H9 (cell line): Measurements from ENCODE around the gene AGO3. TPM values are rescaled to one million over a fixed set of nuclear protein-coding genes. Genes with fewer than 3 reads are reported as not detected.
A peak's percentile ranks its signal among the peaks of the same experiment; 100 is the strongest.

Source experiments
- DNase-seq: peaks from one replicate; pipeline ENCODE4 v3.0.0-alpha.2; 2017
- H2AFZ ChIP-seq: one replicate; pipeline ENCODE4 v1.6.1; 2013; ENCODE audit warnings: mild to moderate bottlenecking, low read length, control low read depth, moderate library complexity
- H2AK5ac ChIP-seq: 2 replicates; pipeline ENCODE4 v1.6.1; 2013; ENCODE audit warnings: low read length, control low read depth, mixed read lengths; ENCODE audit not compliant: insufficient read length
- H2BK120ac ChIP-seq: one replicate; pipeline ENCODE4 v1.6.1; 2013; ENCODE audit warnings: low read depth, mild to moderate bottlenecking, low read length, control low read depth, inconsistent platforms; ENCODE audit not compliant: poor library complexity, severe bottlenecking
- H2BK12ac ChIP-seq: 2 replicates; pipeline ENCODE4 v1.6.1; 2013; ENCODE audit warnings: low read length, control low read depth, mixed read lengths, low read depth; ENCODE audit not compliant: insufficient read length
- H2BK15ac ChIP-seq: 2 replicates; pipeline ENCODE4 v1.6.1; 2013; ENCODE audit warnings: low read depth, low read length, control low read depth
- H2BK20ac ChIP-seq: one replicate; pipeline ENCODE4 v1.6.1; 2013; ENCODE audit warnings: low read depth, mild to moderate bottlenecking, low read length, control low read depth, inconsistent platforms; ENCODE audit not compliant: poor library complexity, severe bottlenecking
- H2BK5ac ChIP-seq: 2 replicates; pipeline ENCODE4 v1.6.1; 2013; ENCODE audit warnings: low read length, control low read depth, mixed read lengths; ENCODE audit not compliant: insufficient read length
- H3K14ac ChIP-seq: 2 replicates; pipeline ENCODE4 v1.6.1; 2013; ENCODE audit warnings: low read length, control low read depth; ENCODE audit not compliant: insufficient read depth
- H3K18ac ChIP-seq: 2 replicates; pipeline ENCODE4 v1.6.1; 2013; ENCODE audit warnings: low read depth, mild to moderate bottlenecking, mixed read lengths, low read length, control low read depth; ENCODE audit not compliant: insufficient read length
- H3K23ac ChIP-seq: 2 replicates; pipeline ENCODE4 v1.6.1; 2013; ENCODE audit warnings: low read length, control low read depth, mixed read lengths, low read depth; ENCODE audit not compliant: insufficient read length
- H3K23me2 ChIP-seq: 2 replicates; pipeline ENCODE4 v1.6.1; 2013; ENCODE audit warnings: low read depth, mild to moderate bottlenecking, mixed read lengths, low read length, control low read depth; ENCODE audit not compliant: insufficient read length, poor library complexity, severe bottlenecking
- H3K27ac ChIP-seq: 2 replicates; pipeline ENCODE4 v1.5.1; 2013; ENCODE audit warnings: low read length, control low read depth, mixed read lengths, low read depth; ENCODE audit not compliant: insufficient read length
- H3K27me3 ChIP-seq: 2 replicates; pipeline ENCODE4 v1.6.1; 2013; ENCODE audit warnings: low read length, control low read depth, inconsistent platforms; ENCODE audit not compliant: insufficient read depth
- H3K4ac ChIP-seq: 2 replicates; pipeline ENCODE4 v1.6.1; 2013; ENCODE audit warnings: low read depth, mild to moderate bottlenecking, control low read depth, inconsistent platforms, low read length, moderate library complexity
- H3K4me1 ChIP-seq: 2 replicates; pipeline ENCODE4 v1.6.1; 2013; ENCODE audit warnings: low read length, control low read depth, inconsistent platforms; ENCODE audit not compliant: insufficient read depth
- H3K4me2 ChIP-seq: 2 replicates; pipeline ENCODE4 v1.6.1; 2013; ENCODE audit warnings: low read length, control low read depth, mixed read lengths; ENCODE audit not compliant: insufficient read length, insufficient read depth
- H3K56ac ChIP-seq: 2 replicates; pipeline ENCODE4 v1.6.1; 2013; ENCODE audit warnings: low read depth, mild to moderate bottlenecking, mixed read lengths, low read length, control low read depth; ENCODE audit not compliant: insufficient read length
- H3K79me1 ChIP-seq: 2 replicates; pipeline ENCODE4 v1.6.1; 2013; ENCODE audit warnings: low read depth, mild to moderate bottlenecking, moderate library complexity, low read length, control low read depth, inconsistent platforms; ENCODE audit not compliant: insufficient read depth, poor library complexity, severe bottlenecking
- H3K79me2 ChIP-seq: 2 replicates; pipeline ENCODE4 v1.6.1; 2013; ENCODE audit warnings: low read length, control low read depth, inconsistent platforms; ENCODE audit not compliant: insufficient read depth
- H3K9ac ChIP-seq: 2 replicates; pipeline ENCODE4 v1.6.1; 2013; ENCODE audit warnings: low read length, control low read depth, mixed read lengths; ENCODE audit not compliant: insufficient read length; ENCODE audit errors: extremely low read depth
- H3K9me3 ChIP-seq: one replicate; pipeline ENCODE4 v1.6.1; 2013; ENCODE audit warnings: low read depth, low read length, inconsistent platforms; ENCODE audit not compliant: control insufficient read depth
- H3T11ph ChIP-seq: one replicate; pipeline ENCODE4 v1.6.1; 2013; ENCODE audit warnings: mild to moderate bottlenecking, low read length, control low read depth, inconsistent platforms
- H4K20me1 ChIP-seq: one replicate; pipeline ENCODE4 v1.6.1; 2013; ENCODE audit not compliant: control insufficient read depth, insufficient read length, insufficient read depth
- H4K5ac ChIP-seq: 2 replicates; pipeline ENCODE4 v1.6.1; 2013; ENCODE audit warnings: low read depth, mild to moderate bottlenecking, mixed read lengths, low read length, control low read depth; ENCODE audit not compliant: insufficient read length
- H4K8ac ChIP-seq: replicated peaks from 2 replicates; pipeline ENCODE4 v1.6.1; 2013; ENCODE audit warnings: low read length, control low read depth, mixed read lengths, low read depth; ENCODE audit not compliant: insufficient read length
- H4K91ac ChIP-seq: 2 replicates; pipeline ENCODE4 v1.6.1; 2013; ENCODE audit warnings: low read depth, mild to moderate bottlenecking, moderate library complexity, mixed read lengths, low read length, control low read depth; ENCODE audit not compliant: insufficient read length
- H3K27ac Mint-ChIP-seq, 3 experiments: 2 replicates in 2 of 3; 3 replicates in 1 of 3; pipeline ENCODE4 v1.8.0; 2020 to 2021; ENCODE audit warnings: mixed read lengths in 3 of 3, mild to moderate bottlenecking in 1 of 3, moderate library complexity in 1 of 3
- H3K27me3 Mint-ChIP-seq: 2 replicates; pipeline ENCODE4 v1.8.0; 2021; ENCODE audit warnings: low read depth, mild to moderate bottlenecking, moderate library complexity, mixed read lengths
- H3K36me3 Mint-ChIP-seq, 3 experiments: 2 replicates in 2 of 3; 3 replicates in 1 of 3; pipeline ENCODE4 v1.8.0; 2020 to 2021; ENCODE audit warnings: low read depth in 3 of 3, mixed read lengths in 3 of 3; ENCODE audit not compliant: insufficient read depth in 1 of 3
- H3K4me1 Mint-ChIP-seq, 2 experiments: 2 replicates each; pipeline ENCODE4 v1.8.0; 2020; ENCODE audit warnings: mixed read lengths in 2 of 2
- H3K4me3 Mint-ChIP-seq, 2 experiments: 2 replicates in 1 of 2; 3 replicates in 1 of 2; pipeline ENCODE4 v1.8.0; 2020 to 2021; ENCODE audit warnings: mild to moderate bottlenecking in 2 of 2, mixed read lengths in 2 of 2, moderate library complexity in 1 of 2
- H3K9me3 Mint-ChIP-seq, 2 experiments: 2 replicates in 1 of 2; 3 replicates in 1 of 2; pipeline ENCODE4 v1.8.0; 2020; ENCODE audit warnings: mild to moderate bottlenecking in 2 of 2, mixed read lengths in 2 of 2, moderate library complexity in 1 of 2
- CTCF ChIP-seq: fragments of 200-600 bp; sonication (generic); conservative IDR thresholded peaks from 3 replicates; pipeline ENCODE4 v1.8.0; 2021; ENCODE audit warnings: antibody characterized with exemption, mild to moderate bottlenecking
- WGBS: extraction: QIAGEN DNeasy Blood & Tissue Kit; methylation state at CpG from one replicate; pipeline ENCODE4 v1.1.7; 2013; ENCODE audit warnings: missing lambda C conversion rate, low lambda C conversion rate, mixed read lengths; ENCODE audit not compliant: insufficient read length; ENCODE audit errors: extremely low coverage; 5-methylcytosine and 5-hydroxymethylcytosine counted together
- total RNA-seq: library from RNA; stranded (reverse); gene quantifications from 2 replicates; pipeline ENCODE4 v1.2.1, GENCODE V29; 2021

AGO3 gene
- total RNA-seq, 1 experiment from 2014 or later = 27.0 TPM

GRCh38 chr1:35932158-35932636, 1.3 kb downstream of the AGO3 start:
- Histone ChIP-seq H2BK12ac (no peak overlapping the region), H3K9me3 (no peaks in the 10 kb centered on the region), H4K91ac (no peak overlapping the region), H3K79me2 (peaks cover 18% of the 10 kb centered on the region; the same call in 1 of the 2 replicates), H3K14ac (no peak overlapping the region), H3K4ac (no peak overlapping the region), H3K23ac (no peak overlapping the region), H3K79me1 (no peaks in the 10 kb centered on the region), H4K8ac (no peak overlapping the region), H3K9ac (no peak overlapping the region), H4K20me1 (no peaks in the 10 kb centered on the region), H2BK15ac (no peak overlapping the region), H3K4me2 (peak overlapping the region; percentile 97), H2BK5ac (no peak overlapping the region), H3K4me1 (no peaks in the 10 kb centered on the region), H3K27me3 (no peaks in the 10 kb centered on the region), H4K5ac (no peak overlapping the region), H2AFZ (no peak overlapping the region), H3K18ac (no peak overlapping the region), H3K56ac (no peak overlapping the region), H2BK120ac (no peak overlapping the region), H3T11ph (no peak overlapping the region), H3K27ac (no peak overlapping the region), H3K23me2 (peaks cover 11% of the 10 kb centered on the region), H2BK20ac (no peak overlapping the region), H2AK5ac (no peak overlapping the region)
- no peak for DNase-seq
- Mint-ChIP-seq H3K4me3 (peak overlapping the region; percentile 94 to 98), H3K4me1 (peaks cover 28 to 32% of the 10 kb centered on the region in 2 experiments), H3K27me3 (no peaks in the 10 kb centered on the region; the same call in 1 of the 2 replicates), H3K36me3 (peaks cover 0 to 7% (median 2%) of the 10 kb centered on the region in 3 experiments; a peak in 3 of 7 replicates), H3K9me3 (no peaks in the 10 kb centered on the region), H3K27ac (no peak overlapping the region)
- TF ChIP-seq CTCF = no peak
- no CpG with 5 or more reads among the region's 7 CpGs for WGBS
